RWPE1 (cell line): ENCODE results near the gene C2orf92.

Experiments
- CTCF ChIA-PET: fragments of 350-600 bp; sonication (Branson Sonifier 250); formaldehyde crosslinking; extraction: SDS; loops from one replicate; lab custom pipeline; 2021; lab: Yijun Ruan, JAX
- POLR2A ChIA-PET: fragments of 400-600 bp; formaldehyde crosslinking; extraction: SDS; loops from one replicate; lab custom pipeline; 2020; ENCODE audit warnings: antibody characterized with exemption; ENCODE audit not compliant: low non-redundant PET; lab: Yijun Ruan, JAX
- DNase-seq: peaks from one replicate; pipeline ENCODE4 v3.0.0; 2012; ENCODE audit warnings: low spot score
- H3K27ac ChIP-seq: fragments of 450-650 bp; 2 replicates; pipeline ENCODE4 v1.5.1; 2017
- TF ChIP-seq, protein P1 (sequence below): fragments of 450-650 bp; conservative IDR thresholded peaks from 2 replicates; pipeline ENCODE4 v1.5.1; 2017; ENCODE audit warnings: low read depth, mild to moderate bottlenecking

The C2orf92 gene

DNA sequence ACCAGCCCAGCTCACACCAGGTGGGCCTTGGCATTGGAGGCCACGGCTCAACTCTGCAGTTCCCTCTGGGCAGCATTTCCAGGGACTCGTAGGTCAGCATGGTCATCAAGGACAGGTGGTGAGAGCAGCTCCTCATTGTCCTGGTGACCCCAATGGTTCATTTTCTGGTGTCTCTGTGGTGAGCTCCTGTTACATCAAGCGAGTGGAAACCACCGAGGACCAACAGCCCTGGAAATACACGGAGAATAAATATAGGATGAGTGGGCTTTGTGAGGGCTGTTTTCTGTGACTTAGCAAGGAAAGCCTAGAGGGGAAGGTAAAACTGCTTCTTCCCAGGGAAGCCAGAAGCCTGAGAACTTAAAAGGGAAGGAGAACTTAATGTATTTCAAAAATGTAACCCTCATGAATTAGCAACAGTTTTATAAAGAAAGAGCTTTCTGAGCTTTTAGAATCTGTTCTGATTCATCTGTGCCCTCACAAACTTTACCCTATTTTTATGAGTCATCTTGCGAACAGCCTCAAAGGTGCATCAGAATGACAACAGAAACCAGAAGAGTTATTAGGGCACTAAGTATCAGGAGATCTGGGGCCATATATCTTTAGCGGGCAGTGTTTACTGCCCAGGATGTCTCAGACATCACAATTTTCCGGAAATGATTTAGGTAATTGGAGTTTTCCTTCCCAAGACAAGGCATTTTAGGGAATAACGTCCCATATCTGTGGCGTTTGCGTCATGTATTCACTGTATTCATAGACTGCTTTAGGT lies 18.7 kb downstream of the C2orf92 start:
- TF ChIP-seq, protein P1, sequence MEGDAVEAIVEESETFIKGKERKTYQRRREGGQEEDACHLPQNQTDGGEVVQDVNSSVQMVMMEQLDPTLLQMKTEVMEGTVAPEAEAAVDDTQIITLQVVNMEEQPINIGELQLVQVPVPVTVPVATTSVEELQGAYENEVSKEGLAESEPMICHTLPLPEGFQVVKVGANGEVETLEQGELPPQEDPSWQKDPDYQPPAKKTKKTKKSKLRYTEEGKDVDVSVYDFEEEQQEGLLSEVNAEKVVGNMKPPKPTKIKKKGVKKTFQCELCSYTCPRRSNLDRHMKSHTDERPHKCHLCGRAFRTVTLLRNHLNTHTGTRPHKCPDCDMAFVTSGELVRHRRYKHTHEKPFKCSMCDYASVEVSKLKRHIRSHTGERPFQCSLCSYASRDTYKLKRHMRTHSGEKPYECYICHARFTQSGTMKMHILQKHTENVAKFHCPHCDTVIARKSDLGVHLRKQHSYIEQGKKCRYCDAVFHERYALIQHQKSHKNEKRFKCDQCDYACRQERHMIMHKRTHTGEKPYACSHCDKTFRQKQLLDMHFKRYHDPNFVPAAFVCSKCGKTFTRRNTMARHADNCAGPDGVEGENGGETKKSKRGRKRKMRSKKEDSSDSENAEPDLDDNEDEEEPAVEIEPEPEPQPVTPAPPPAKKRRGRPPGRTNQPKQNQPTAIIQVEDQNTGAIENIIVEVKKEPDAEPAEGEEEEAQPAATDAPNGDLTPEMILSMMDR, result no peak
- no peak for DNase-seq
- ChIA-PET CTCF (interaction anchor here (1.6 kb wide), 1 partner anchor 12 kb away, joined by 4 read pairs; no protein-coding TSS in a partner anchor), POLR2A (no interaction called here)
- no peak overlapping the region for H3K27ac ChIP-seq

DNA sequence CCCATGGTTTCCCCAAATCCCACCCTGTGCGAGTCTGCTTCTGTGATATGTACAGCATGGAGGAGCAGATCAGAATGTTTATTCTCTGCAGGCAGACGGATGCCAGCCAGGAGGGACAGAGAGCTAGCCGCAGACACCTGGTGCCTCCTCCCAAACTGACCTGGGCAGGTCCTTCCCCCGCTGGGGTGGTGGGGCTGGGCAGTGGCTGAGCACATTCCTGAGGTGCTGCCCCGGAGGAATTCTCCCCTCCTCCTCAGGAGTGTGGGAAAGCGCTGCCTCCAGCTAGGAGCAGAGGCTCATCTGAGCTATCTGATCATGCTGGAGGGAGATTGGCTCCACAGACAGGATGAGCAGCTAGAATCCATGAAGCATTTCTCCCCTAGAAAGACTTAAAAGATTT lies 21.7 kb downstream of the C2orf92 start:
- CTCF ChIA-PET, result interaction anchor here (0.6 to 1.6 kb wide), 3 partner anchors 27 to 1335 kb away, joined by 4 to 10 read pairs (median 7); partner anchors contain the start of gene ACTR1B
- H3K27ac ChIP-seq, result no peak overlapping the region
- POLR2A ChIA-PET, result interaction anchor here (0.6 kb wide), 1 partner anchor 22 kb away, joined by 3 read pairs; no protein-coding TSS in a partner anchor
- TF ChIP-seq, protein P1, result no peak
- DNase-seq, result no peak

DNA sequence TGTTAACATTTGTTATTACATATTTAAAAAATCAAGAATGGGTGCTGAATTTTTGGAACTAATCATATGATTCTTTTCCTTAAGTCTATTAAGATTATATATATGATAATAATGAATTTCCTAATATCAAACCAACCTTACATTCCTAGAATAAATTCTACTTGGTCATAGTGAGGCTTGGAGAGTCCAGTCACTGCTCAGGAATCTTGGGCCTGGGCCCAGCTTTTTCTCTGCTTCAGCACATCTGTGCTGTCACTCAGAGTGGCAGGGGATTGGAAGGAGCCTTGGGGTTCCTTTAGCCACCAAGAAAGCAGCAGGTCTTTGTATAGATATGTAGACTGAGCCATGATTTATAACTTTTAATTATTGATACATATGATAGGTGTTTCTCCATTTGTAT lies 24.0 kb downstream of the C2orf92 start:
- no peak overlapping the region for H3K27ac ChIP-seq
- TF ChIP-seq, protein P1, result no peak
- no peak for DNase-seq
- POLR2A ChIA-PET, result no interaction called here
- CTCF ChIA-PET, result interaction anchor here (0.5 kb wide), 1 partner anchor 1463 kb away, joined by 4 read pairs; no protein-coding TSS in a partner anchor

DNA sequence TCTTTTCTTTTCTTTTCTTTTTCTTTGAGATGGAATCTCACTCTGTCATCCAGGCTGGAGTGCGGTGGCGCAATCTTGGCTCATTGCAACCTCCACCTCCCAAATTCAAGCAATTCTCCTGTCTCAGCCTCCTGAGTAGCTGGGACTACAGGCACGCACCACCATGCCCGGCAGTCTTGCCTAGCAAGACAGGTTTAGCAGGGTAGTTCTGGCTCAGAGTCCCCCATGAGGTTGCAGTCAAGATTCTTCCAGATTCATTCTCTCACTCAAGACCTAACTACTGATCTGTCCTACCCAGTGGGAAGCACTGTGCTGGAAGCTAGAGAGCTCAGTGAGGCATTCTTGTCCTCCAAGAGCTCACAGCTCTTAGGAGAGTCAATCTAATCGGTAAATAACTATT lies 26.2 kb downstream of the C2orf92 start:
- H3K27ac ChIP-seq, result no peak overlapping the region
- DNase-seq, result no peak
- TF ChIP-seq, protein P1, result no peak
- POLR2A ChIA-PET, result no interaction called here
- CTCF ChIA-PET, result interaction anchor here (0.7 to 5.4 kb wide), 2 partner anchors 105 to 476 kb away, joined by 3 to 39 read pairs; no protein-coding TSS in a partner anchor

DNA sequence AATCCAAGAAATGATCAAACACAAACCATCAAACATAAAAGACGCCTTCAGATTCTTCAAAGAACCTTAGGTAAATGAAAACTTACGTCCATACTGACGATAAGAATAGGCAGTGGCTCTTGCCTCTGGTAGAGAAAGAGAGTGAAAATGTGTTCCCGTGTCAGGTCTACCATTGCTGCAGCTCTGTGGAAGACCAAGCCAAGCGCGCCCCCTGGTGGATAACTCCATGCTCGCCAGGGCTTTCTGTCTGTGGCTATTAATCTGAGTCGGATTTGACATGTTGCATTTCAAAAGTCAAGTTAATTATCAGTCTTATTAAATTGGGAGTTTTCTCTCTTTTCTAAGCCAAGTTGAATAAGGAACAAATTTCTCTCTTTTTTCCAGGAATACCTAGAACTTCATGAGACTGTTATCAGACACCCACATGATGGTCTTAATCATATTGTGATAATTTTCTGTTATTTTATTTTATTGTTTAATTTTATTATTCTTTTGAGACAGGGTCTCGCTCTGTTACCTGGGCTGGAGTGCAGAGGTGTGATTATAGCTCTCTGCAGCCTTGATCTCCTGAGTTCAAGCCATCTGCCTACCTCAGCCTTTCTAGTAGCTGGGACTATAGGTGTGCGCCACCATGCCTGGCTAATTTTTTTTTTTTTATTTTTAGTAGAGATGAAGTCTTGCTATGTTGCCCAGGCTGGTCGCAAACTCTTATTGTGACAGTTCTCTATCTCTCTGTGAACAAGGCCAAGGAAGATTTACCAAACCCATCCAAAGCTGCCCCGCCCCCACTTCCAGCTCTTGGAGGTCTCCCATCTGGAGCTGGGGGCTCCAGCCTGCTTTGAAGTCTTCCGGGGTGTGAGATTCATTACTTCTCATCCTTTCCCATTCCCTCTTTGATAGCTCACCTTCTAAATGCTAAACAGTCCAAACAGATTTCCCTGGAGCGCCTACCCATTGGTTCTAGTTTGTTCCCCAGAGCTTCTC lies 28.0 kb downstream of the C2orf92 start:
- POLR2A ChIA-PET, result interaction anchor here (0.5 kb wide), 1 partner anchor 32 kb away, joined by 3 read pairs; no protein-coding TSS in a partner anchor
- DNase-seq, result peak; percentile 69
- CTCF ChIA-PET, result interaction anchor here (0.6 to 5.4 kb wide), 6 partner anchors 11 to 1633 kb away, joined by 3 to 39 read pairs (median 6); partner anchors contain the start of gene ACTR1B
- H3K27ac ChIP-seq, result no peak overlapping the region
- TF ChIP-seq, protein P1, result peak; percentile 92
